HFFc6 (cell line): Measurements from ENCODE around the gene ART1. TPM values are rescaled to one million over a fixed set of nuclear protein-coding genes. Genes with fewer than 3 reads are reported as not detected.
A peak's percentile ranks its signal among the peaks of the same experiment; 100 is the strongest.

Source experiments
- DNase-seq: peaks from one replicate; pipeline ENCODE4 v3.0.0-alpha.2; 2018
- H3K27ac Mint-ChIP-seq: 2 replicates; pipeline ENCODE4 v1.8.0; 2020; ENCODE audit warnings: mild to moderate bottlenecking, mixed read lengths
- H3K27me3 Mint-ChIP-seq: 2 replicates; pipeline ENCODE4 v1.8.0; 2021; ENCODE audit warnings: mild to moderate bottlenecking, moderate library complexity, mixed read lengths; ENCODE audit not compliant: insufficient read depth
- H3K36me3 Mint-ChIP-seq: 2 replicates; pipeline ENCODE4 v1.8.0; 2021; ENCODE audit warnings: low read depth, mixed read lengths
- H3K4me1 Mint-ChIP-seq: 2 replicates; pipeline ENCODE4 v1.8.0; 2020; ENCODE audit warnings: low read depth, mixed read lengths
- H3K4me3 Mint-ChIP-seq: 2 replicates; pipeline ENCODE4 v1.8.0; 2020; ENCODE audit warnings: mild to moderate bottlenecking, moderate library complexity, mixed read lengths
- H3K9me3 Mint-ChIP-seq: 2 replicates; pipeline ENCODE4 v1.8.0; 2020; ENCODE audit warnings: mild to moderate bottlenecking, mixed read lengths
- CTCF ChIP-seq: fragments of 200-600 bp; sonication (generic); IDR thresholded peaks from 2 replicates; pipeline ENCODE4 v1.5.0; 2021; ENCODE audit warnings: antibody characterized with exemption, mild to moderate bottlenecking
- total RNA-seq, 6 experiments: library from RNA; stranded (reverse); fragmentation: NEBNext Ultra II Directional; extraction: Animal tissue kit (Norgen Biotek cat#: 25700); gene quantifications; 2 replicates in 1 of 6; 3 replicates in 5 of 6; pipeline ENCODE4 v1.2.3, GENCODE V29; 2021

The ART1 gene
- total RNA-seq, 6 experiments from 2014 or later, result not detected

- peak; percentile 13 for DNase-seq
- Mint-ChIP-seq H3K4me3 (no peak overlapping the region), H3K36me3 (no peaks in the 10 kb centered on the region), H3K27ac (no peak overlapping the region), H3K9me3 (no peaks in the 10 kb centered on the region), H3K27me3 (peaks cover 15% of the 10 kb centered on the region), H3K4me1 (peaks cover 11% of the 10 kb centered on the region)
- peak; percentile 99 for TF ChIP-seq CTCF
Measured at GRCh38 chr11:3609416-3610265, 35.3 kb upstream of the ART1 start.

GRCh38 chr11:3610846-3611245 is 34.1 kb upstream of the ART1 start:
- H3K36me3 Mint-ChIP-seq, result no peaks in the 10 kb centered on the region
- no peak overlapping the region for H3K27ac Mint-ChIP-seq
- no peaks in the 10 kb centered on the region for H3K9me3 Mint-ChIP-seq
- DNase-seq, result no peak
- no peak overlapping the region for H3K4me3 Mint-ChIP-seq
- peaks cover 23% of the 10 kb centered on the region for H3K4me1 Mint-ChIP-seq
- peaks cover 5% of the 10 kb centered on the region for H3K27me3 Mint-ChIP-seq
- no peak for TF ChIP-seq CTCF

- H3K4me1 Mint-ChIP-seq, result peaks cover 30% of the 10 kb centered on the region
- no peak for TF ChIP-seq CTCF
- no peaks in the 10 kb centered on the region for H3K36me3 Mint-ChIP-seq
- DNase-seq, result no peak
- no peak overlapping the region for H3K27ac Mint-ChIP-seq
- no peak overlapping the region for H3K4me3 Mint-ChIP-seq
- no peaks in the 10 kb centered on the region for H3K9me3 Mint-ChIP-seq
- peaks cover 3% of the 10 kb centered on the region for H3K27me3 Mint-ChIP-seq
Measured at GRCh38 chr11:3611976-3612678, 32.8 kb upstream of the ART1 start.

GRCh38 chr11:3613998-3614741 is 30.8 kb upstream of the ART1 start:
- no peak for TF ChIP-seq CTCF
- DNase-seq, result no peak
- Mint-ChIP-seq H3K27me3 (peaks cover 4% of the 10 kb centered on the region), H3K4me1 (peaks cover 24% of the 10 kb centered on the region), H3K27ac (no peak overlapping the region), H3K9me3 (no peaks in the 10 kb centered on the region), H3K4me3 (no peak overlapping the region), H3K36me3 (no peaks in the 10 kb centered on the region)

GRCh38 chr11:3614742-3615171 is 30.2 kb upstream of the ART1 start:
- no peaks in the 10 kb centered on the region for H3K9me3 Mint-ChIP-seq
- no peak for DNase-seq
- H3K27me3 Mint-ChIP-seq, result peaks cover 5% of the 10 kb centered on the region
- no peaks in the 10 kb centered on the region for H3K36me3 Mint-ChIP-seq
- no peak overlapping the region for H3K27ac Mint-ChIP-seq
- no peak for TF ChIP-seq CTCF
- H3K4me3 Mint-ChIP-seq, result no peak overlapping the region; the same call in 1 of the 2 replicates
- peaks cover 24% of the 10 kb centered on the region for H3K4me1 Mint-ChIP-seq
